IPS-15b (cell line): Measurements from ENCODE around the gene CBLN4.

Experiments used
- H3K27me3 ChIP-seq: one replicate; pipeline ENCODE4 v1.6.1; 2013; ENCODE audit warnings: low read length; ENCODE audit not compliant: control insufficient read depth, insufficient read depth
- H3K36me3 ChIP-seq: one replicate; pipeline ENCODE4 v1.6.1; 2013; ENCODE audit warnings: low read length; ENCODE audit not compliant: control insufficient read depth, insufficient read depth
- H3K4me1 ChIP-seq: one replicate; pipeline ENCODE4 v1.6.1; 2013; ENCODE audit warnings: mild to moderate bottlenecking, low read length; ENCODE audit not compliant: control insufficient read depth, insufficient read depth
- H3K4me3 ChIP-seq: one replicate; pipeline ENCODE4 v1.5.1; 2013; ENCODE audit warnings: low read depth, low read length
- H3K9ac ChIP-seq: one replicate; pipeline ENCODE4 v1.6.1; 2013; ENCODE audit warnings: low read depth, mild to moderate bottlenecking, low read length
- H3K9me3 ChIP-seq: one replicate; pipeline ENCODE4 v1.6.1; 2013; ENCODE audit warnings: mild to moderate bottlenecking, low read length; ENCODE audit not compliant: control insufficient read depth, insufficient read depth

Gene CBLN4

GRCh38 chr20:56005389-56005715 is at the start of gene CBLN4:
Gene CBLN4 (minus strand): TSS chr20:56005519. CDS start chr20:56004171, 1,348 bp downstream.
- no peaks in the 10 kb centered on the region for H3K36me3 ChIP-seq
- no peaks in the 10 kb centered on the region for H3K4me1 ChIP-seq
- no peak within 1 kb of the TSS for H3K9ac ChIP-seq
- H3K4me3 ChIP-seq: peak within 1 kb of the TSS; percentile 16
- H3K9me3 ChIP-seq: peaks cover 4% of the 10 kb centered on the region
- H3K27me3 ChIP-seq: peaks cover 70% of the 10 kb centered on the region

- no peak overlapping the region for H3K9ac ChIP-seq
- no peaks in the 10 kb centered on the region for H3K27me3 ChIP-seq
- no peaks in the 10 kb centered on the region for H3K4me1 ChIP-seq
- no peak overlapping the region for H3K4me3 ChIP-seq
- peaks cover 21% of the 10 kb centered on the region for H3K9me3 ChIP-seq
- no peaks in the 10 kb centered on the region for H3K36me3 ChIP-seq
These were observed 37.9 kb upstream of the CBLN4 start for GRCh38 chr20:56043227-56043626.

- no peaks in the 10 kb centered on the region for H3K4me1 ChIP-seq
These were observed 26.9 kb upstream of the CBLN4 start for GRCh38 chr20:56032251-56032650.

GRCh38 chr20:56018716-56019115 is 13.4 kb upstream of the CBLN4 start:
- H3K9me3 ChIP-seq: peaks cover 4% of the 10 kb centered on the region
- H3K9ac ChIP-seq: no peak overlapping the region
- H3K4me1 ChIP-seq: no peaks in the 10 kb centered on the region
- no peaks in the 10 kb centered on the region for H3K36me3 ChIP-seq
- H3K27me3 ChIP-seq: peaks cover under 1% of the 10 kb centered on the region
- H3K4me3 ChIP-seq: no peak overlapping the region

More at GRCh38 chr20:56032251-56032650, 26.9 kb upstream of the CBLN4 start:
- H3K4me3 ChIP-seq: no peak overlapping the region
- H3K9me3 ChIP-seq: peaks cover 4% of the 10 kb centered on the region
- H3K27me3 ChIP-seq: no peaks in the 10 kb centered on the region
- H3K36me3 ChIP-seq: no peaks in the 10 kb centered on the region
- no peak overlapping the region for H3K9ac ChIP-seq

GRCh38 chr20:56018194-56018593 is 12.9 kb upstream of the CBLN4 start:
- Histone ChIP-seq H3K4me1 (no peaks in the 10 kb centered on the region), H3K27me3 (peaks cover 2% of the 10 kb centered on the region), H3K9ac (no peak overlapping the region), H3K4me3 (no peak overlapping the region), H3K9me3 (peaks cover 4% of the 10 kb centered on the region), H3K36me3 (no peaks in the 10 kb centered on the region)

GRCh38 chr20:56017560-56017959 is 12.2 kb upstream of the CBLN4 start:
- peaks cover 4% of the 10 kb centered on the region for H3K9me3 ChIP-seq
- H3K9ac ChIP-seq: no peak overlapping the region
- peaks cover 2% of the 10 kb centered on the region for H3K27me3 ChIP-seq
- H3K4me1 ChIP-seq: no peaks in the 10 kb centered on the region
- no peak overlapping the region for H3K4me3 ChIP-seq
- H3K36me3 ChIP-seq: no peaks in the 10 kb centered on the region

- peaks cover 4% of the 10 kb centered on the region for H3K9me3 ChIP-seq
- H3K27me3 ChIP-seq: peaks cover 2% of the 10 kb centered on the region
- no peaks in the 10 kb centered on the region for H3K36me3 ChIP-seq
- H3K9ac ChIP-seq: no peak overlapping the region
- H3K4me3 ChIP-seq: no peak overlapping the region
- H3K4me1 ChIP-seq: no peaks in the 10 kb centered on the region
These were observed 9.7 kb upstream of the CBLN4 start for GRCh38 chr20:56014998-56015397.

GRCh38 chr20:56014151-56014550 is 8.8 kb upstream of the CBLN4 start:
- Histone ChIP-seq H3K9me3 (peaks cover 4% of the 10 kb centered on the region), H3K4me3 (no peak overlapping the region), H3K36me3 (no peaks in the 10 kb centered on the region), H3K9ac (no peak overlapping the region), H3K4me1 (no peaks in the 10 kb centered on the region), H3K27me3 (peaks cover 2% of the 10 kb centered on the region)

- Histone ChIP-seq H3K36me3 (no peaks in the 10 kb centered on the region), H3K4me1 (no peaks in the 10 kb centered on the region), H3K9ac (no peak overlapping the region), H3K4me3 (peak overlapping the region; percentile 16), H3K9me3 (peaks cover 4% of the 10 kb centered on the region), H3K27me3 (peaks cover 70% of the 10 kb centered on the region)
These were observed 519 bp downstream of the CBLN4 start for GRCh38 chr20:56004611-56005388.

GRCh38 chr20:56004007-56004406 is 1.3 kb downstream of the CBLN4 start:
- Histone ChIP-seq H3K4me1 (no peaks in the 10 kb centered on the region), H3K4me3 (peak overlapping the region; percentile 30), H3K9ac (no peak overlapping the region), H3K9me3 (peaks cover 4% of the 10 kb centered on the region), H3K27me3 (peaks cover 70% of the 10 kb centered on the region), H3K36me3 (no peaks in the 10 kb centered on the region)

- Histone ChIP-seq H3K9ac (no peak overlapping the region), H3K4me1 (no peaks in the 10 kb centered on the region), H3K4me3 (peak overlapping the region; percentile 30), H3K27me3 (peaks cover 66% of the 10 kb centered on the region), H3K36me3 (no peaks in the 10 kb centered on the region), H3K9me3 (peaks cover 4% of the 10 kb centered on the region)
These were observed 2.2 kb downstream of the CBLN4 start for GRCh38 chr20:56002908-56003800.

GRCh38 chr20:56001890-56002289 is 3.4 kb downstream of the CBLN4 start:
- Histone ChIP-seq H3K36me3 (no peaks in the 10 kb centered on the region), H3K9ac (no peak overlapping the region), H3K4me1 (no peaks in the 10 kb centered on the region), H3K27me3 (peaks cover 54% of the 10 kb centered on the region), H3K9me3 (peaks cover 4% of the 10 kb centered on the region), H3K4me3 (no peak overlapping the region)
